Measurements from ENCODE around the gene ME1.

DNA sequence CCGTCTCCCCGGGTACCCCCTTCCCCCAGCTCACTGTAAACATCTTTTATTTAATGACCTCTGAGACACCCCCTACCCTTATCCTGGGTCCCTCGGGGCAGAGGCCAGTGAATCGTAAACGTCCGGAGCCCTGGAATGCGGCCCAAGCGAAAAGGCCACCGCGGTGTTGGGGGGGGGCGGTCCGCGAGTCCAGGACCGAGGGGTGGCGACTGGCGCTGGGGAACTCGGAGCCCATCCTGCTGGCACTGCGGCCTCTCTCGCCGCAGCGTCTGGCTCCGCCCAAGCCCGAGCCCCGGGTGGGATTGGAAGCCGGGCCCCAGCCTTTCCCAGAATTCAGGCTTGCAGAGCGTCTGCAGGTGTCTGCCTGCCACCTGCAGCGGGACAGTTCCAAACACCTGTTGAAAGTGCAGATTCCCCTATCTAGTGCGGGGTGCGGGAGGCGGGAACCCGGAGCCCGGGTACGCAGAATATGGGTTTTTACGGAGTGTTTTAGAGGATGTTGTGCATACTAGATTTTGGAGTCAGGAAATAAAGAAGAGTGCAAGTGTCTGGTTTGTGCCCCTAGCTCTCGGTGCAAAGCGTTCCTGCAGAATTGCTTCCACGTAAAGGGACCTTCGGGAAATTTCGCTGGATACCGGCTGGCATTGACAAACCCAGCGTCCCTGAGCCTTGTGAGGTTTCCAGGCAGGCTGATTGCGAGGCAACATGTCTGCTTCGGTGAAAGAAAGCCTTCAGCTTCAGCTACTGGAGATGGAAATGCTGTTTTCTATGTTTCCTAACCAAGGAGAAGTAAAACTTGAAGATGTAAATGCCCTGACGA is 236.9 kb downstream of the ME1 start:
- TF ChIP-seq, protein P1, sequence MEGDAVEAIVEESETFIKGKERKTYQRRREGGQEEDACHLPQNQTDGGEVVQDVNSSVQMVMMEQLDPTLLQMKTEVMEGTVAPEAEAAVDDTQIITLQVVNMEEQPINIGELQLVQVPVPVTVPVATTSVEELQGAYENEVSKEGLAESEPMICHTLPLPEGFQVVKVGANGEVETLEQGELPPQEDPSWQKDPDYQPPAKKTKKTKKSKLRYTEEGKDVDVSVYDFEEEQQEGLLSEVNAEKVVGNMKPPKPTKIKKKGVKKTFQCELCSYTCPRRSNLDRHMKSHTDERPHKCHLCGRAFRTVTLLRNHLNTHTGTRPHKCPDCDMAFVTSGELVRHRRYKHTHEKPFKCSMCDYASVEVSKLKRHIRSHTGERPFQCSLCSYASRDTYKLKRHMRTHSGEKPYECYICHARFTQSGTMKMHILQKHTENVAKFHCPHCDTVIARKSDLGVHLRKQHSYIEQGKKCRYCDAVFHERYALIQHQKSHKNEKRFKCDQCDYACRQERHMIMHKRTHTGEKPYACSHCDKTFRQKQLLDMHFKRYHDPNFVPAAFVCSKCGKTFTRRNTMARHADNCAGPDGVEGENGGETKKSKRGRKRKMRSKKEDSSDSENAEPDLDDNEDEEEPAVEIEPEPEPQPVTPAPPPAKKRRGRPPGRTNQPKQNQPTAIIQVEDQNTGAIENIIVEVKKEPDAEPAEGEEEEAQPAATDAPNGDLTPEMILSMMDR (IDR thresholded peaks at IDR 0.05; ENCODE audit: extremely low read depth in 1 of 2, insufficient read depth in 1 of 2, low read depth in 1 of 2, low read length in 2 of 2): no peak
- peak; percentile 29 for TF ChIP-seq POLR2AphosphoS5 (IDR thresholded peaks at IDR 0.05; ENCODE audit: insufficient read depth, low read depth, low read length)
- TF ChIP-seq GATA2 (IDR thresholded peaks at IDR 0.05; ENCODE audit: insufficient read depth, insufficient read length, low read depth, low read length): no peak
- TF ChIP-seq JUN (IDR thresholded peaks at IDR 0.05; ENCODE audit: borderline replicate concordance, insufficient read depth, insufficient read length, low read depth): no peak
- no peak for TF ChIP-seq POLR2A (IDR thresholded peaks at IDR 0.05; ENCODE audit: low read depth, low read length)
- TF ChIP-seq EZH2 (IDR thresholded peaks at IDR 0.05; ENCODE audit: borderline replicate concordance, low read depth, low read length, severe bottlenecking): no peak
- TF ChIP-seq MYC (IDR thresholded peaks at IDR 0.05; ENCODE audit: low read depth, low read length): no peak

Data from endothelial cell of umbilical vein (primary cell).